ENCODE measurements around the gene RPL18A.

DNA sequence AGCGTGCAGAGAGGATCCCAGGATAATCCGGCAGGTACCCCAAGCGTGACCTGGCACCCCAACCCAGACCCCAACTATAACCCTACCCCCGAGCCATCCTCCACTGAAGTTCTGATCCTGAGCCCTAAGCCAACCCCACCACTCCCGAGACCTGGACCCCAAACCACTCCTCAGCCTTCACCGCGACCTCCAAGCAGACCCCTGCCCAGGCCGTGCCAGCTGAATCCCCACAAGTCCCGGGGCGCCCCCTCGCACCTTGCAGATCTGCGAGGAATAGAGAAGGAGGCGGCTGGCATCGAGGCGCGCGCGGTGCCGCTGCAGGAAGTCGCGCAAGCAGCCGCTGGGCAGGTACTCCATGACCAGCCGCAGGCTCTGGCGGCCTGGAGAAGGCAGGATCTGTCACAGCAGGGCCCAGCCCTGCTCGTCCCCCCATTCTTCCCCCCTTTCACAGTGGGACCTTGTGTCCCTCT is 28.3 kb upstream of the RPL18A start:
- no peak for TF ChIP-seq POLR2A (IDR thresholded peaks at IDR 0.05)
- TF ChIP-seq, protein P1, sequence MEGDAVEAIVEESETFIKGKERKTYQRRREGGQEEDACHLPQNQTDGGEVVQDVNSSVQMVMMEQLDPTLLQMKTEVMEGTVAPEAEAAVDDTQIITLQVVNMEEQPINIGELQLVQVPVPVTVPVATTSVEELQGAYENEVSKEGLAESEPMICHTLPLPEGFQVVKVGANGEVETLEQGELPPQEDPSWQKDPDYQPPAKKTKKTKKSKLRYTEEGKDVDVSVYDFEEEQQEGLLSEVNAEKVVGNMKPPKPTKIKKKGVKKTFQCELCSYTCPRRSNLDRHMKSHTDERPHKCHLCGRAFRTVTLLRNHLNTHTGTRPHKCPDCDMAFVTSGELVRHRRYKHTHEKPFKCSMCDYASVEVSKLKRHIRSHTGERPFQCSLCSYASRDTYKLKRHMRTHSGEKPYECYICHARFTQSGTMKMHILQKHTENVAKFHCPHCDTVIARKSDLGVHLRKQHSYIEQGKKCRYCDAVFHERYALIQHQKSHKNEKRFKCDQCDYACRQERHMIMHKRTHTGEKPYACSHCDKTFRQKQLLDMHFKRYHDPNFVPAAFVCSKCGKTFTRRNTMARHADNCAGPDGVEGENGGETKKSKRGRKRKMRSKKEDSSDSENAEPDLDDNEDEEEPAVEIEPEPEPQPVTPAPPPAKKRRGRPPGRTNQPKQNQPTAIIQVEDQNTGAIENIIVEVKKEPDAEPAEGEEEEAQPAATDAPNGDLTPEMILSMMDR (IDR thresholded peaks at IDR 0.05): no peak
